Amniotic stem cell (primary cell): ENCODE data around the gene ZBTB3.
"Not testable (repeated sequence)": the region's sequence is repeated elsewhere in the genome, so short reads cannot be mapped to it uniquely, and the experiment has no call there.

Experiments
- DNase-seq: peaks from one replicate; lab custom pipeline; 2025; lab: John Stamatoyannopoulos, UW

ZBTB3 gene

GRCh38 chr11:62753736-62754603 is at the start of gene ZBTB3:
ZBTB3 (minus strand) TSS chr11:62754160; CDS start chr11:62753664, 496 bp downstream.
- DNase-seq = peak; percentile 95

DNA sequence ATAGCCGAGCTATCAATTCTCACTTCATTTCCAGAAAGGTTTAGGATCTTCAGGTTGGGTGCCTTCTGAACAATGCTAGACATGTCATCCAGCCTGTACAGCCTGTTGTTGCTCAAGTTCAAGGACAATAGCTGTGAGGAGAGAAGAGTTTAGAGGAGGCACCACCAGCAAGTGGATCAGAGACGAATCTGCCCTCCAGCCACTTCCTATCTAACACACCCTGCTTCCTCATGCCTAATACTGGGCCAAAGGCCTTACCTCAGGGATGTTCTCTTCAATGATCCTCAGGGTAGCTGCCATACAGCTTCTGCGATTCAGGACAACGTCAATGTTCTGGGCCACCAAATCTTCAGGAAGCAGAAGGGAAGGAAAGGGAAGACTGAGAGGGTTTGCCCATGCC is 47.1 kb upstream of the ZBTB3 start:
- no peak for DNase-seq

GRCh38 chr11:62799486-62799885 is 45.5 kb upstream of the ZBTB3 start:
- DNase-seq = no peak

GRCh38 chr11:62796281-62796680 is 42.3 kb upstream of the ZBTB3 start:
- DNase-seq = no peak

DNA sequence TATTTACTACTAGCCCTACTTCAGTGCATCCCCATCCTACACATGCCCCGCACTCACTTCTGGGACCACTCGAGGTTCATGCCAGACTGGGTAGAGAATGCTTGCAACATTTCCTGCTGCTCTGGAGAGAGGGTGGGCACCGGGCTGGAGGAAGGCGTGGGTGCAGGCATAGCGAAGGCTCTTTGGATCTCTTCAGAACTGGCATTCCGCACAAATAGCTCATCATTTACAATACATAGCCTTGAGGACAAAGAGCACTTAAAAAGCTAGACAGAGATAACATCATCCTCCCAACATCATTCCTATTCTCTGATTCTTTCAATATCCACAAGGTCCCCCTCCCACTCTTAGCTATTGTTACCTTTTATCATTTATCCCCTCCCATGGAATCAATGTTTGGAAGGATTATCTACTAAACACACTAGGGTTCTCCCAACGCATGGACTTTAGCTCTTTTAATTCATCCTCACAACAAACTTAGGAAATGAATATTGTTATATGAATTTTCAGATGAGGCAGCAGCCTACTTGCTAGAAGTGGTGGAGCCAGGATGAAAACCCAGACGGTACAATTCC is 40.3 kb upstream of the ZBTB3 start:
- no peak for DNase-seq

GRCh38 chr11:62792202-62792575 is 38.2 kb upstream of the ZBTB3 start:
- no peak for DNase-seq

DNA sequence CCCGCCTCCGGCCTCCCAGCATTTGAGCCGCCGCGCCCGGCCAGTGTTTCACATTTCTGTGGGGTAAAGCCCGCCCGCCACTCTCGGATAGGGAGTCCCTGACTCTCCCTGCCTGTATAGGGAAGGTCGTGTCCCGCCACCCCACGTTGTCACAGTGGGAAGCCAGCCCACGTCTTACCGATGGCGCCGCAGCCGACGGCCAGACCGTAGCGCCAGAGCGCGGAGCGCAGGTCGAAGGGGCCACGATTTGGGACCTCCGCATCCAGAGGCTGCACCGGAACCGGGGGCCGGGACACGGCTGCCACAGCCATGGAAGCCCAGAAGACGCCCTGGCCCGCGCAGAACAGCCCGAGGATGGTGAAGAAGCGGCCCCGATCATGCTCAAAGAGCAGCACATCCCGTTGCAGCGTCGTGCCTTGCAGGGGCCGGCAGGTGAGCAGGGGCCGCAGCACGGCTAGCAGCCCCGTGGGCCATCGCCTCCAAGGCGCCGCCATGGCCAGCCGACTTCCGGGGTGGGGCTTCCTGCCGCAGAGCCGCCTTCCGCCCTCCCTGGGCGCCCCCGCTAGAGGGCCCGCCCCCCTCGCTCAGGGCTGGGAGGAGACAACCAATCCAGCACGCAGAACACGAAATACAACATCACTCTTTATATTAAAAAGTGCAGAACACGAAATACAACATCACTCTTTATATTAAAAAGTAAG is 37.7 kb upstream of the ZBTB3 start, which contains the start of gene TMEM223:
Gene TMEM223, minus strand, starts transcription at position 506 of the 701 bp plus-strand sequence. Its CDS starts 12 bp downstream, at position 494.
- DNase-seq = peak; percentile 60

DNA sequence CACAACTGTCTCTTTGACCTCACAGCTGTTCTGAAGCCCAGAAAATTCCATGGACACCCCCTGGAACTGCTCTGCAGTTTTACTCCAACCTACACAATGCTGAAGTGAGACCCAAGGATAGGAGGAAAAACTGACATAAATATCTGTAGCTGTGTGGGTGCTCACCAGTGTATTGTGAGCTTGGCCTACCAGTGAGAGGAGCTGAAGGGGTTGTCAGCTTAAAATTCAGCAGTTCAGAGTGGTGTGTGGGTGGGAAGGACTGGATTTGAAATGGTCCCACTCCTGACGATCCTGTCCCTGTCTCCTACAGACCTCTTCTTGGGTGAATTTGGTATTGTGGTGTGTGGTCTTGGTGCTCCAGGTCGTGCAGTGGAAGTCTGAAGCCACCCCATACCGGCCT is 35.6 kb upstream of the ZBTB3 start:
- no peak for DNase-seq

DNA sequence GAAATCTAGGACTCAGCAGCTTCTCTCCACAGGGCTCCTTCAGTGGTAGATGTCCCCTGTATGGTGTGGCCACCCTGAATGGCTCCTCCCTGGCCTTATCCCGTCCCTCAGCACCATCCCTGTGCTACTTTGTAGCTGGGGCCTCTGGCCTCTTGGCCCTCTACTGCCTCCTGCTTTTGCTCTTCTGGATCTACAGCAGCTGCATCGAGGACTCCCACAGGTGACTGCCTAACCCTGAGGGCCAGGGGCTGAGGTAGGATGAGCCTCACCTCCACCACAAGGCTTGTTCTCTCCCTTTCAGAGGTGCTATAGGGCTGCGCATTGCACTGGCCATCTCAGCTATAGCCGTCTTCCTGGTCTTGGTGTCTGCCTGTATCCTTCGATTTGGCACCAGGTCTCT is 35.0 kb upstream of the ZBTB3 start:
- no peak for DNase-seq

- peak; percentile 100 for DNase-seq
Observed at GRCh38 chr11:62787005-62787759, 33.2 kb upstream of the ZBTB3 start, which contains the start of gene TMEM179B. TMEM179B (plus strand) TSS chr11:62787402; CDS start chr11:62787432, 30 bp downstream.

GRCh38 chr11:62786318-62787004 is 32.5 kb upstream of the ZBTB3 start:
- DNase-seq = peak; percentile 87

DNA sequence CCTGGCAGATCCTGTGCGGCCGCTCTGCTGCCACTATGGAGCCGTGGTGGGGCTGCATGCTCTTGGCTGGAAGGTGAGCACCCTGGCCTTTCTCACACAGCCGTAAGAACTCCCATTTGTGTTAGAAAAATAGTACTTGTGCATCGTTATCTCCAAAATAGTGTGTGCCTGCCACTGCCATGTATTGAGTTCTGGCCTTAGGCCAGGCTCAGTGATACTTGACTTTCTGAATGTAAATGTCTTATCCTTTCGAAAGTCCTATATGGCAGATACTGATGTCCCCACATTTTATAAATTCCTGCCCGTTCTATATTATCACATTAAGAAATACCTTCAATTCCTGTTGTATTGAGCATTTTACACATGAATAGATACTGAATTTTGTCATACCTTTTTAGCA is 28.8 kb upstream of the ZBTB3 start:
- no peak for DNase-seq

- no peak for DNase-seq
Observed at GRCh38 chr11:62778441-62778840, 24.5 kb upstream of the ZBTB3 start.

DNA sequence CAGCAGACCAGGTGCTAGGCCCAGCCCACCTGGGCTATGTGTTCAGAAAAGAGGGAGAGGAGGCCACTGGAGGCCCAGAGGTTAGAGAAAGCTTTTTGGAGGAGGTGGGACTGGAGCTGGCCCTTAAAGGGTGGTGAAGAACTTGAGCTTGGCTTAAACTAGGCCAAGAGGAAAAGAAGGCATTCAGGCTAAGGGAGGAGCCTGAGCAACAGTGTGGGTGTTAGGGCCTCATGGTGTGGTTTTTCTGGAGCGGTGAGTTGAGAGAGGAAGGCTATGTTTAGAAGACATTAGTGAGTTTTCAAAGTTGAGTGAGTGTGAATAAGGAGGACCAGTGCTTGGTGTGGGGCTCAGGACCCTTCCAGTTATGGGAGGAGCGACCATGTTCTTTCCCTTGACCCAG is 23.4 kb upstream of the ZBTB3 start:
- DNase-seq = no peak

DNA sequence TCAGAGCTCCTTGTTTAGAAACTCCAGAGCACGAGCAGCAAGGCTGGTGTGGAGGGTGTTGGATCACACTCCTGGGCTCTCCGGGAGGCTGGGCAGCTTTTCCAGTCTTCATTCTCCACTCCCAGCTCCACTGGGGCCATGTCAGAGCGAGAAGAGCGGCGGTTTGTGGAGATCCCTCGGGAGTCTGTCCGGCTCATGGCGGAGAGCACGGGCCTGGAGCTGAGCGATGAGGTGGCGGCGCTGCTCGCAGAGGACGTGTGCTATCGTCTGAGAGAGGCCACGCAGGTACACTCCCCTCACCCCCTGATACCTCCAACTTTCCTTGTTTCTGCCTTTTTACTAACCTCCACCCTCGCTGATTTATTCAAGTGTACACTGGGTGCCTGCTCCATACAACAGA is 21.7 kb upstream of the ZBTB3 start:
- no peak for DNase-seq

DNA sequence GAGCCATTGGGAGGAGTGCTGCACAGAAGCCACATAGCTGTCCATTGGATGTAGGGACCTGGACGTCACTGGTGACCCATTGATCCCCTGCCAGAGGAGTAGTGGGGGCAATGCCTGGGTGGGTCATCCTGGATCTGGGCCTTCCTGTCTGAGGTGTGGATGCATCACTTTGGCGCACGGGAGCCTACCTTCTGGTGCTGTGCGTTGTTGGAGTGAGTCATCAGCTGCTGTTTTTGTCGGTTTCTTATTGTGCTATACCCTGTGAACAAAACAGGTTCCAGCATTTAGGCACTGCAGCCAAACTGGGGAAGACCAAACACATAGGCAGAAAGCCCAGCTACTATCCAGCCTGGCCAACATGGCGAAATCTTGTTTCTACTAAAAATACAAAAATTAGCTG is 20.4 kb upstream of the ZBTB3 start:
- DNase-seq = no peak

GRCh38 chr11:62771144-62772021 is 17.4 kb upstream of the ZBTB3 start, which contains the start of gene TAF6L:
TAF6L (plus strand) TSS chr11:62771396; CDS start chr11:62775784, 4,388 bp downstream.
- DNase-seq = peak; percentile 90

DNA sequence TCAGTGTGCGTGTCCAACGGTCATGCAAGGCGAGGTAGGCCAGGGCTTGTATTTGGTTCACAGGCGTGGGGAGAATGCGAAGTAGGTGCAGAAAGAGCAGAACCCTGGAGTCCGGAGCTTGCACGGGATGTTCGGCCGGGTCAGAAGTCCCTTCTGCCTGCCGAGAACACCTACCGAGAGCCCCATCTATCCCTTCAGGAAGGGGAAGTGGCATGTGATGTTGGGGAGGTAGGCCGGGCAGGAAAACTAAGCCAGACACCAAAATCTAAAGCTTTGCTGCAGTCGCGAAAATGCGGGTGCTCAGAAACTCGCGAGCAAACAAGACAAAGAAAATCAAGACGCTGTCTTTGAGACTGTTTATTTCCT is 16.8 kb upstream of the ZBTB3 start:
- DNase-seq = no peak

GRCh38 chr11:62760867-62761227 is 6.9 kb upstream of the ZBTB3 start:
- not testable (repeated sequence) for DNase-seq
